Dendritic cell treated with granulocyte-macrophage colony-stimulating factor and Interleukin-4, amounts not matched to agents 40 ng/mL and 50 ng/mL, for 4 days (primary cell): ENCODE measurements around the gene DNM3.

Experiments used
- H3K27ac Mint-ChIP-seq: one replicate; pipeline ENCODE4 v1.8.0; 2022; ENCODE audit warnings: mild to moderate bottlenecking, mixed read lengths
- H3K27me3 Mint-ChIP-seq: one replicate; pipeline ENCODE4 v1.8.0; 2022; ENCODE audit warnings: mild to moderate bottlenecking, mixed read lengths
- H3K36me3 Mint-ChIP-seq: one replicate; pipeline ENCODE4 v1.8.0; 2022; ENCODE audit warnings: low read depth, mixed read lengths
- H3K4me1 Mint-ChIP-seq: one replicate; pipeline ENCODE4 v1.8.0; 2022; ENCODE audit warnings: low read depth, mixed read lengths
- H3K4me3 Mint-ChIP-seq: one replicate; pipeline ENCODE4 v1.8.0; 2022; ENCODE audit warnings: mild to moderate bottlenecking, moderate library complexity, mixed read lengths
- H3K9me3 Mint-ChIP-seq: one replicate; pipeline ENCODE4 v1.8.0; 2022; ENCODE audit warnings: mixed read lengths
- intact Hi-C: fragments of 100-400 bp; cut with micrococcal nuclease; formaldehyde crosslinking; loops from one replicate; pipeline ENCODE4 v1.15.0; 2022

DNM3 gene

GRCh38 chr1:172122381-172122780 is 281.1 kb downstream of the DNM3 start:
- intact Hi-C loops = no loop called here
- Mint-ChIP-seq H3K27me3 (no peaks in the 10 kb centered on the region), H3K27ac (no peak overlapping the region), H3K36me3 (no peaks in the 10 kb centered on the region), H3K4me1 (no peaks in the 10 kb centered on the region), H3K9me3 (peaks cover 8% of the 10 kb centered on the region), H3K4me3 (no peak overlapping the region)

GRCh38 chr1:172125250-172125649 is 284.0 kb downstream of the DNM3 start:
- intact Hi-C loops = no loop called here
- Mint-ChIP-seq H3K4me3 (no peak overlapping the region), H3K9me3 (no peaks in the 10 kb centered on the region), H3K27ac (no peak overlapping the region), H3K36me3 (no peaks in the 10 kb centered on the region), H3K27me3 (no peaks in the 10 kb centered on the region), H3K4me1 (no peaks in the 10 kb centered on the region)

- intact Hi-C loops = no loop called here
- Mint-ChIP-seq H3K36me3 (no peaks in the 10 kb centered on the region), H3K27me3 (no peaks in the 10 kb centered on the region), H3K4me1 (no peaks in the 10 kb centered on the region), H3K9me3 (no peaks in the 10 kb centered on the region), H3K4me3 (no peak overlapping the region), H3K27ac (no peak overlapping the region)
Observed at GRCh38 chr1:172125812-172126430, 284.6 kb downstream of the DNM3 start.

GRCh38 chr1:172132836-172133235 is 291.5 kb downstream of the DNM3 start:
- intact Hi-C loops = no loop called here
- Mint-ChIP-seq H3K9me3 (no peaks in the 10 kb centered on the region), H3K36me3 (no peaks in the 10 kb centered on the region), H3K27me3 (no peaks in the 10 kb centered on the region), H3K4me3 (no peak overlapping the region), H3K27ac (no peak overlapping the region), H3K4me1 (peaks cover 5% of the 10 kb centered on the region)

- H3K27me3 Mint-ChIP-seq = no peaks in the 10 kb centered on the region
- H3K4me1 Mint-ChIP-seq = peaks cover 5% of the 10 kb centered on the region
- no peak overlapping the region for H3K4me3 Mint-ChIP-seq
- H3K9me3 Mint-ChIP-seq = no peaks in the 10 kb centered on the region
- intact Hi-C loops = loop anchor here (2.0 kb wide), 1 partner anchor 267 kb away; no protein-coding TSS in a partner anchor
- no peak overlapping the region for H3K27ac Mint-ChIP-seq
- H3K36me3 Mint-ChIP-seq = no peaks in the 10 kb centered on the region
Observed at GRCh38 chr1:172134087-172134731, 292.9 kb downstream of the DNM3 start.

- no peaks in the 10 kb centered on the region for H3K36me3 Mint-ChIP-seq
- intact Hi-C loops = loop anchor here (2.0 kb wide), 1 partner anchor 266 kb away; no protein-coding TSS in a partner anchor
- H3K4me1 Mint-ChIP-seq = peaks cover 5% of the 10 kb centered on the region
- H3K9me3 Mint-ChIP-seq = no peaks in the 10 kb centered on the region
- H3K27me3 Mint-ChIP-seq = no peaks in the 10 kb centered on the region
- no peak overlapping the region for H3K4me3 Mint-ChIP-seq
- H3K27ac Mint-ChIP-seq = no peak overlapping the region
Observed at GRCh38 chr1:172135076-172135672, 293.9 kb downstream of the DNM3 start.

GRCh38 chr1:172135978-172136610 is 294.8 kb downstream of the DNM3 start:
- intact Hi-C loops = loop anchor here (2.0 kb wide), 1 partner anchor 265 kb away; no protein-coding TSS in a partner anchor
- H3K36me3 Mint-ChIP-seq = no peaks in the 10 kb centered on the region
- H3K9me3 Mint-ChIP-seq = no peaks in the 10 kb centered on the region
- H3K27me3 Mint-ChIP-seq = no peaks in the 10 kb centered on the region
- peaks cover 5% of the 10 kb centered on the region for H3K4me1 Mint-ChIP-seq
- no peak overlapping the region for H3K4me3 Mint-ChIP-seq
- H3K27ac Mint-ChIP-seq = no peak overlapping the region

GRCh38 chr1:172136925-172137324 is 295.6 kb downstream of the DNM3 start:
- Mint-ChIP-seq H3K27ac (no peak overlapping the region), H3K4me3 (no peak overlapping the region), H3K9me3 (no peaks in the 10 kb centered on the region), H3K27me3 (no peaks in the 10 kb centered on the region), H3K4me1 (peaks cover 5% of the 10 kb centered on the region), H3K36me3 (no peaks in the 10 kb centered on the region)
- intact Hi-C loops = no loop called here

- Mint-ChIP-seq H3K36me3 (no peaks in the 10 kb centered on the region), H3K27ac (no peak overlapping the region), H3K4me1 (peaks cover 5% of the 10 kb centered on the region), H3K9me3 (no peaks in the 10 kb centered on the region), H3K27me3 (no peaks in the 10 kb centered on the region), H3K4me3 (no peak overlapping the region)
- intact Hi-C loops = no loop called here
Observed at GRCh38 chr1:172137703-172138454, 296.6 kb downstream of the DNM3 start.

- peaks cover under 1% of the 10 kb centered on the region for H3K4me1 Mint-ChIP-seq
- no peak overlapping the region for H3K27ac Mint-ChIP-seq
- H3K4me3 Mint-ChIP-seq = no peak overlapping the region
- intact Hi-C loops = no loop called here
- H3K36me3 Mint-ChIP-seq = no peaks in the 10 kb centered on the region
- H3K9me3 Mint-ChIP-seq = no peaks in the 10 kb centered on the region
- H3K27me3 Mint-ChIP-seq = no peaks in the 10 kb centered on the region
Observed at GRCh38 chr1:172138634-172139033, 297.3 kb downstream of the DNM3 start.

- H3K4me3 Mint-ChIP-seq = no peak overlapping the region
- intact Hi-C loops = no loop called here
- no peaks in the 10 kb centered on the region for H3K9me3 Mint-ChIP-seq
- no peaks in the 10 kb centered on the region for H3K27me3 Mint-ChIP-seq
- no peak overlapping the region for H3K27ac Mint-ChIP-seq
- H3K4me1 Mint-ChIP-seq = no peaks in the 10 kb centered on the region
- no peaks in the 10 kb centered on the region for H3K36me3 Mint-ChIP-seq
Observed at GRCh38 chr1:172139196-172139595, 297.9 kb downstream of the DNM3 start.

- Mint-ChIP-seq H3K4me1 (peaks cover 2% of the 10 kb centered on the region), H3K4me3 (no peak overlapping the region), H3K27ac (no peak overlapping the region), H3K9me3 (no peaks in the 10 kb centered on the region), H3K36me3 (no peaks in the 10 kb centered on the region), H3K27me3 (no peaks in the 10 kb centered on the region)
- intact Hi-C loops = no loop called here
Observed at GRCh38 chr1:172140072-172140471, 298.8 kb downstream of the DNM3 start.

- no peaks in the 10 kb centered on the region for H3K27me3 Mint-ChIP-seq
- intact Hi-C loops = no loop called here
- H3K4me3 Mint-ChIP-seq = no peak overlapping the region
- no peaks in the 10 kb centered on the region for H3K36me3 Mint-ChIP-seq
- H3K4me1 Mint-ChIP-seq = peaks cover 7% of the 10 kb centered on the region
- H3K27ac Mint-ChIP-seq = no peak overlapping the region
- H3K9me3 Mint-ChIP-seq = no peaks in the 10 kb centered on the region
Observed at GRCh38 chr1:172140591-172140990, 299.3 kb downstream of the DNM3 start.
